ENCODE data around the gene RPS6KA3. TPM values are rescaled to one million over a fixed set of nuclear protein-coding genes. Genes with fewer than 3 reads are reported as not detected.

Gene RPS6KA3
- total RNA-seq, 1 donor from 2014 or later: 26.6 TPM

- no peak for DNase-seq (ENCODE audit: low read depth)
- peaks cover 2% of the 10 kb centered on the region for H3K27me3 ChIP-seq (ENCODE audit: control insufficient read depth, insufficient read depth, low read length)
- TF ChIP-seq, protein P1, sequence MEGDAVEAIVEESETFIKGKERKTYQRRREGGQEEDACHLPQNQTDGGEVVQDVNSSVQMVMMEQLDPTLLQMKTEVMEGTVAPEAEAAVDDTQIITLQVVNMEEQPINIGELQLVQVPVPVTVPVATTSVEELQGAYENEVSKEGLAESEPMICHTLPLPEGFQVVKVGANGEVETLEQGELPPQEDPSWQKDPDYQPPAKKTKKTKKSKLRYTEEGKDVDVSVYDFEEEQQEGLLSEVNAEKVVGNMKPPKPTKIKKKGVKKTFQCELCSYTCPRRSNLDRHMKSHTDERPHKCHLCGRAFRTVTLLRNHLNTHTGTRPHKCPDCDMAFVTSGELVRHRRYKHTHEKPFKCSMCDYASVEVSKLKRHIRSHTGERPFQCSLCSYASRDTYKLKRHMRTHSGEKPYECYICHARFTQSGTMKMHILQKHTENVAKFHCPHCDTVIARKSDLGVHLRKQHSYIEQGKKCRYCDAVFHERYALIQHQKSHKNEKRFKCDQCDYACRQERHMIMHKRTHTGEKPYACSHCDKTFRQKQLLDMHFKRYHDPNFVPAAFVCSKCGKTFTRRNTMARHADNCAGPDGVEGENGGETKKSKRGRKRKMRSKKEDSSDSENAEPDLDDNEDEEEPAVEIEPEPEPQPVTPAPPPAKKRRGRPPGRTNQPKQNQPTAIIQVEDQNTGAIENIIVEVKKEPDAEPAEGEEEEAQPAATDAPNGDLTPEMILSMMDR (IDR thresholded peaks at IDR 0.05; ENCODE audit: insufficient read depth, low read length, poor library complexity, severe bottlenecking): no peak
- no peak overlapping the region for H3K4me3 ChIP-seq (ENCODE audit: low read depth, low read length)
- H3K36me3 ChIP-seq (ENCODE audit: control insufficient read depth, insufficient read depth, low read length): no peaks in the 10 kb centered on the region
These were observed 115.0 kb downstream of the RPS6KA3 start for GRCh38 chrX:20151689-20152088.

DNA sequence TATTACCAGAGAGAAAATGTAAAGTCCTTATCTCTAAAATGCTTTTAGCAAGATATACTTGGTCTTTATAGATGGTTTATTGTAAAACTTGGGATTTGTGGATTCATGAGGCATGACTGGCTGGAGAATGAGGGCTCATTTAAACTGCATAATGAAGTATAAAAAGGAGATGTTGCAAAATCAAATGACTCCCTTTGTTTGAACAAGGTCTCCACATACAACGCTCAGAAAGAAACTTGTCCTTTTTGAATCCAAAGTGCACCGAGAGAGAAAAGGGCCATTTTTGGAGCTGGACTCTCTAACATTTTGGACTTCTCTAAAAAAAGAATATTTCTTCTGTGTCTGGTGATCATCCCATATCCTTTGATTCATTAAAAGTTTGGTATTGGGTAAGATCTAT lies 117.4 kb downstream of the RPS6KA3 start:
- H3K27me3 ChIP-seq (ENCODE audit: control insufficient read depth, insufficient read depth, low read length): no peaks in the 10 kb centered on the region
- H3K36me3 ChIP-seq (ENCODE audit: control insufficient read depth, insufficient read depth, low read length): no peaks in the 10 kb centered on the region
- TF ChIP-seq, protein P1 (IDR thresholded peaks at IDR 0.05; ENCODE audit: insufficient read depth, low read length, poor library complexity, severe bottlenecking): no peak
- DNase-seq (ENCODE audit: low read depth): no peak
- H3K4me3 ChIP-seq (ENCODE audit: low read depth, low read length): no peak overlapping the region

GRCh38 chrX:20147561-20147960 lies 119.1 kb downstream of the RPS6KA3 start:
- no peak for DNase-seq (ENCODE audit: low read depth)
- TF ChIP-seq, protein P1 (IDR thresholded peaks at IDR 0.05; ENCODE audit: insufficient read depth, low read length, poor library complexity, severe bottlenecking): no peak
- H3K4me3 ChIP-seq (ENCODE audit: low read depth, low read length): no peak overlapping the region
- H3K27me3 ChIP-seq (ENCODE audit: control insufficient read depth, insufficient read depth, low read length): no peaks in the 10 kb centered on the region
- H3K36me3 ChIP-seq (ENCODE audit: control insufficient read depth, insufficient read depth, low read length): no peaks in the 10 kb centered on the region

DNA sequence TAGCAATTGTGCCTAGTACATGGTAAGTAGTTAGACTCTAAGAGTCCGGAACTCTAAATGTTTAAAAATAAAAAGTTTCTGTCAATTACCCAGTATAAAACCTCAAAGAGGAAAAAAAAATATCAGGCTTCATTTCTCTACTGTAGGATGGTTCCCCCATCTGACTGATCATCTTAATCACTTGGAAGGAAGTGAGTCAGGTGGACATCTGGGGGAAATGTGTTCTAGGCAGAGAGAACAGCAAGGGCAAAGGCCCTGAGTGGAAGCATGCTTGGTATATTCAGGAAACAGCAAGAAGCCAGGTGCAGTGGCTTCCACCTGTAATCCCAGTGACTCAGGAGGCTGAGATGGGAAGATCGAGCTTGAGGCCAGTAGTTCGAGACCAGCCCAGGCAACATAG lies 122.2 kb downstream of the RPS6KA3 start:
- DNase-seq (ENCODE audit: low read depth): peak; percentile 38
- TF ChIP-seq, protein P1 (IDR thresholded peaks at IDR 0.05; ENCODE audit: insufficient read depth, low read length, poor library complexity, severe bottlenecking): no peak
- H3K4me3 ChIP-seq (ENCODE audit: low read depth, low read length): no peak overlapping the region
- no peaks in the 10 kb centered on the region for H3K36me3 ChIP-seq (ENCODE audit: control insufficient read depth, insufficient read depth, low read length)
- no peaks in the 10 kb centered on the region for H3K27me3 ChIP-seq (ENCODE audit: control insufficient read depth, insufficient read depth, low read length)

GRCh38 chrX:20143561-20143960 lies 123.1 kb downstream of the RPS6KA3 start:
- Histone ChIP-seq H3K4me3 (ENCODE audit: low read depth, low read length) (no peak overlapping the region), H3K27me3 (ENCODE audit: control insufficient read depth, insufficient read depth, low read length) (no peaks in the 10 kb centered on the region), H3K36me3 (ENCODE audit: control insufficient read depth, insufficient read depth, low read length) (no peaks in the 10 kb centered on the region)
- TF ChIP-seq, protein P1 (IDR thresholded peaks at IDR 0.05; ENCODE audit: insufficient read depth, low read length, poor library complexity, severe bottlenecking): no peak
- no peak for DNase-seq (ENCODE audit: low read depth)

GRCh38 chrX:20143111-20143510 lies 123.6 kb downstream of the RPS6KA3 start:
- H3K4me3 ChIP-seq (ENCODE audit: low read depth, low read length): no peak overlapping the region
- no peaks in the 10 kb centered on the region for H3K27me3 ChIP-seq (ENCODE audit: control insufficient read depth, insufficient read depth, low read length)
- H3K36me3 ChIP-seq (ENCODE audit: control insufficient read depth, insufficient read depth, low read length): no peaks in the 10 kb centered on the region
- TF ChIP-seq, protein P1 (IDR thresholded peaks at IDR 0.05; ENCODE audit: insufficient read depth, low read length, poor library complexity, severe bottlenecking): no peak
- no peak for DNase-seq (ENCODE audit: low read depth)
